ENCODE measurements around the gene HMCN2.
"Not testable (repeated sequence)": the region's sequence is repeated elsewhere in the genome, so short reads cannot be mapped to it uniquely, and the experiment has no call there.

Gene HMCN2

DNA sequence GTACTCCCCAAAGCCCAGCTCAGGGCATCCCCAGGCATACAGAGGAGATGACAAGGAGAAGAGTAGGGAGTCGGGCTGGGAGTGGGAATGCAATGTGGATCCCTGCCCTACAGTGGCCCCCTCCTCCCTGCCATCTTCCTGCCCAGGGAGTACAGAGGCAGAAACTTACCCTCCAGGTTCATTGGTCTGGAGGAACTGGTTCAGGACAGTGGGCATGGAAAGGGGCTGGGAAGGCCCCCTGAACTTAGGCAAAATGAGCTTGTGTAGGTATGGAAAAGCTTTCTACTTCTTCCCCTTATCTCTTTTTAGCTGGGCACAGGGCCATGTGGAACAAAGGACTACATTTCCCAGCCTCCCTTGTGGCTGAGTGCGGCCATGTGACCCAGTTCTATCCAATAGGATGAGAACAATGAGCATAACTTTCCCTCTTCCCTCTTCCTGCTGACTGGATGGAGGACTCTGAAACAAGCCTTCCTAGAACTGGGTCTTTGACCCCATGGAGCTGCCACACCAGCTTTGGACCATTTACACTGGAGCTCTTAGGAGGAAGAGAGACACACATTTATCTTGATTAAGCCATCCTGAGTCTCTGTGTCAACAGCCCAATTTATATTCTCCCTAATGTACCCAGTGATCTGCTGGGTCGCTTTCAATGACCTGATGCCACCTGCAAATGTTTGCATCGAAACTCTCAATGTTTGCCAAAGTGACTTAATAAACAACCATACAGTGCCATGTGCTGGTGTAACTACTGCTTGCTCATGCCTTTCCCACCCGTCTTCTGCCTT, 25.0 kb upstream of the HMCN2 start:
- peak; percentile 59 for DNase-seq

DNA sequence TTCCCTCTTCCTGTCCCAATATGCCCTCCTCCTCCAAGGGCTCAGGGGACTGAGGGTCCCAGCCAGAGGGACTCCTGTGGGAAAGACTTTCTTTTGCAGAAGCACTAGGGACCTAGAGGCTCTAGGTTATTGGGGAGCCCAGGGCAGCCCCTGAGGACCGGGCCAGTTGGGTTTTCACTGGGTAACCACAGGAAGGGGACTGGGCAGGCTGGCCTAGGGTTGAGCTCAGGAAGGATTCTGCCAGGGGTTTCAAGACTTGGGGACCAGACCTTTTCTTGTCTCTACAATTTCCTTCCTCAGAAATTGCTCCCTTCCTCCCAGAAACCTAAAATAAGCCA, 24.4 kb upstream of the HMCN2 start:
- no peak for DNase-seq

DNA sequence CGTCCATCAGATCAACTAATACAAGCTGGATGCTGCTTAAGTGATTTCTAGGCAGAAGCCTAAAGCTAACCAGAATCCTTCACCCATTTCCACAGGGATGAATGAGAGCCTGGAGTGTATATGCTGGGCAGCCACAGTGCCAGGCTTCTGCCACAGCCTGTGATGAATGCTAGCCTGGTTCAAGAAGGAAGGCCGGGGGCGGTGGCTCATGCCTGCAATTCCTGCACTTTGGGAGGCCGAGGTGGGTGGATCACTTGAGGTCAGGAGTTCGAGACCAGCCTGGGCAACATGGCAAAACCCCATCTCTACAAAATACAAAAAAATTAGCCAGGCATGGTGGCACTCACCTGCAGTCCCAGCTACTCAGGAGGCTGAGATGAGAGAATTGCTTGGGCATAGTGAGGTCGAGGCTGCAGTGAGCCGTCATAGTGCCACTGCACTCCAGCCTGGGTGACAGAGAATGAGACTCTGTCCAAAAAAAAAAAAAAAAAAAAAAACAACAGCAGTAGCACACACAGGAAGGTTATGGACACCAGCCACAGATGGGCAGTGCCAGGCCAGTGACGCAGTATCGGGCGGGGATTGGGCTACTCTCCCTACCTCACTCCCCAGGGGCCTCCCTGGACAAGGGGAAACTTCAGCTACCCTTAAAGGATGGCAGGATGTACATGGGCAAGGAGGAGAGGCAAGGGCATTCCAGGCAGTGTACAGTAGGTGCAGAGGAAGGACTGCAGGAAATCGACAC, 23.1 kb upstream of the HMCN2 start:
- DNase-seq = no peak

DNA sequence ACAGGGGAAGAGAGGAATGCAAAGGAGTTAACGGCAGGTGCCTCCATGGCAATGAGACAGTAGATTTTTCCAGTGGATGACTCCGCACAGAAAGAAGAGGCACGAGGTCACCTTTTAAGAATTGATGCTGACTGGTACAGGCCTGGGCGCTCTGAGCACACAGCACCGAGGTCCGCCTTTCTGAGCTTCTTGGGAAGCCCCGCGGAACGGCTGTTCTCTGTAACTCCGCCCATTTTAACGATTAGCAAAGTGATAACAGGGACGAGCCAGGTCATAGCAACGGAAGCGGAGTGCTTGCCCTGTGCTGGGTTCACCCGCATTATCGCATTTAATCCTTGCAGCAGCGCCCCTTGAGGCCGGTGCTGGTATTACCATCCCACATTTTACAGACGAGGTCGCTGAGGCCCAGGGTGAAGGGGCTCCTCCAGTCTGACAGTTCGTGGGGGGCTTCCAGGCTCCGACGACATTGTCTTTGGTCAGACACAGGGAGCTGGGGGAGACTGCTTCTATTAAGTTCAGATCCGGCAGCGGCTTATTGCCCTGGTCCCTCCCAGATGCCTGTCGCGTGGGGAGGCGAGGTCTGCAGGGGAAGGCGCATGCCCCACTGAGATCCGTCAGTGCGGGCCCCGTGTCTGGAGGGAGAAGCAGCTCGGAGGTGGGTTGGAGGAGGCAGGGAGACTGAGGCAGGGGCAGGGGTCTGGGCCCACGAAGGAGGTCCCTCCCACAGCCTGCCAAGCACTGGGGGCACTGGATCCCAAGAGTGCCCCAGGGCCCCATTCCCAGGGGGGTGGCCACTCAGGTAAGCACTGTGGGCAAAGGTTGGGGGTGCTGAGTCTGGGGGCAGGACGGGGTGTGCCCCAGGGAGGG, 22.3 kb upstream of the HMCN2 start:
- DNase-seq = peak; percentile 40

DNA sequence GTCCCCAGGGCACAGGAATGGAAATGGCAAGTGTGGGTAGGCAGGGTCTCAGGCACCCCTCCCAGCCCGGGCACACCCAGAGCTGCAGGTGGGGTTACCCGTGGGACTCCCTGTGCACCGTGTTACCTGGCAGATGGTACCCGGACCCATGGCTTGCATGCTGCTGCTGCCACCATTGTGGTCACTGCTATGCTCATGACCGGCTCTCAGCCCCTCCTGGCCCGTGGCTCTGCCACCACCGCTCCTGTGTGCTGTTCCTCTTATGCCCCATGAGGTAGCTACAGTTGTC, 21.7 kb upstream of the HMCN2 start:
- no peak for DNase-seq

DNA sequence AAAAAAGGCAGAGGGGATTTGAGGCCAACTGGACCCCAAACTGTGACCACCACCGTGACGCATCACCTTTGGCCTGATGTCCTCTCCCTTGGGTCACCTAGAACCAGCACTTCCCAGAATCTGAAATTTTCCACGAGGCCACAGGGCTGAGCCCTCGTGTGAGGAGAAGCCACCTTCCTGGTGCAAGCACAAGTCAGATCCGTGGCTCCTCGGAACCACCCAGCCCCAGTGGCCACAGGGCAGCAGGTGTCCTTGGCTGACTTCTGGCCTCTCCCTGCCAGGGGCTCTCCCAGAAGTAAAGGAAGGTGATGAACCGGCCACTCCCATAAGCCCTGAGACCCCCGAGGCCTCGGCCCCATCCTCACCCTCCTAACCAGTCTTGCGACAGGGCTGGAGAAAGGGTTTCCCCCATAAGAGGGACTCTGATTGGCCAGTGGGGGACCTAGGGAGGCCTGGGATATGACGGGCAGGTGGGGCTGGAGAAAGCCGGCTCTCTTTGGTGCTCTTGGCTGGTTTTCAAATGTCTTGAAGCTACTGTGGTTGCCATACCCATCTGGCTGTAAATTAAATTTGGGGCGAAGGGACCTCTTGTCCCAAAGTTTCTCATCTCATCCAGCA, 20.9 kb upstream of the HMCN2 start:
- no peak for DNase-seq

DNA sequence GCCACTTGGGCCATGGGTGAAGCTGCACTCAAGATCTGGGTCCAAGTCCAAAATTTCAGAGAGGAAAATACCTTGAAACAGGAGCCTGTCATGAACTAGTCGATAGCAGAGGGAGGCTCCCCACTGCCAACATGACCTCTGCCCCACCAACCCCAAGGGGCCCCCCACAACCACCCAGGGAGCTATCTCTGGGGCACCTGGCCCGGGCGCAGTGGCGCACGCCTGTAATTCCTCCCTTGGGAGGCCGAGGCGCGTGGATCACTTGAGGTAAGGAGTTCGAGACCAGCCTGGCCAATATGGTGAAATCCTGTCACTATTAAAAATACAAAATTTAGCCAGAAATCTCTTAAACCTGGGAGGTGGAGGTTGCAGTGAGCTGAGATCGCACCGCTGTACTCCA, 20.1 kb upstream of the HMCN2 start:
- no peak for DNase-seq

DNA sequence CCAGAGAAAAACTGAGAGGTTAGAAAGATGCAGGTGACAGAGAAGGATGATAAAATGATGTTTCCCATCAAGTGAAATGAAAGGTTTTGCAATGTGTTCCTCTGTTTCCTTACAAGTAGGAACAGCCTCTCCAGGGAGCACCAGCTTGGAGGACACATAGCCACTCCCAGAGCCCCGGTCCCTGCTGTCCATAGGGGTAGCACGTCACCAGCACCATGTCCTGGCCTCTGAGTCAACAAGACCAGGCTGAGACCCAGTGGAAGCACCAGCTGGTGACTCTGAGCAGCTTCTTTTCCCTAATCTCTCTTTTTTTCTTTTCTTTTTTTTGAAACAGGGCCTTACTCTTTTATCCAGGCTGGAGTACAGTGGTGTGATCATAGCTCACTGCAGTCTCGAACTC, 19.4 kb upstream of the HMCN2 start:
- DNase-seq = no peak

DNA sequence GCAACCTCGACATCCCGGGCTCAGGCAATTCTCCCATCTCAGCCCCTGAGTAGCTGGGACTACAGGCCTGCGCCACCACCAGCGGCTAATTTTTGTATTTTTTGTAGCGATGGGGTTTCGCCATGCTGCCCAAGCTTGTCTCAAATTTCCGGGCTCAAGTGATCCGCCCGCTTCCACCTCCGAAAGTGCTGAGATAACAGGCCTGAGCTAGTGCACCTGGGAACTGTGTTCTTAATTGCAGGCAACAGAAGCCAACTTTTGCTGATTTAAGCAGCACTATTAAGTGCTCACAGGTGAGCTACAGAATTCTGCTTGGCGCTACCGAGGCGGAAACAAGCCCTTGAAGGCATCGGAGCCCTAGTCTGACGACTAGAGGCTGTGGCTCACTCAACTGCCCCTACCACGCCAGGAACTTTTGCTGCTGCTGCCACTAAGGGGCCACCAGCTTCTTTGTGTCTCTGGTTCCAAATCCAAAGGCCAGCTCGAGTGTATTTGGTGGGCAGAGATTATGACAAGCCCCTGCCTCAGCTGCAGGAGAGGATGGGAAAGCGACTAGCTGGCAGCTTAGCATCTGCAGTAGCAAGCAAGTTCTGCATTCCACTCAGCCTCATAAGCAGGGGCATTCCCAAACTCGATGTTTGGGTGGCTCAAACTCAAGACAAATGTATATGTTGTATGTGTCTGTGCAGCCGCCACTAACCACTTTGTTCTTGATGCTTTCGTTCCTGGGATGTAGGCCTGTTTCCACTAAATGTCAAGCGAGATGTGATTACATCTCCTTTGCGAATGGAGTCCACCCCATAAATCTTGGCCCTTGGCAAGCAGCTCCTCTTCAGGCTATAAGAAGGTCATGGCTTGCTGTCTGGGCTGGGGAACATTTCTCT, 10.6 kb upstream of the HMCN2 start:
- peak; percentile 16 for DNase-seq

DNA sequence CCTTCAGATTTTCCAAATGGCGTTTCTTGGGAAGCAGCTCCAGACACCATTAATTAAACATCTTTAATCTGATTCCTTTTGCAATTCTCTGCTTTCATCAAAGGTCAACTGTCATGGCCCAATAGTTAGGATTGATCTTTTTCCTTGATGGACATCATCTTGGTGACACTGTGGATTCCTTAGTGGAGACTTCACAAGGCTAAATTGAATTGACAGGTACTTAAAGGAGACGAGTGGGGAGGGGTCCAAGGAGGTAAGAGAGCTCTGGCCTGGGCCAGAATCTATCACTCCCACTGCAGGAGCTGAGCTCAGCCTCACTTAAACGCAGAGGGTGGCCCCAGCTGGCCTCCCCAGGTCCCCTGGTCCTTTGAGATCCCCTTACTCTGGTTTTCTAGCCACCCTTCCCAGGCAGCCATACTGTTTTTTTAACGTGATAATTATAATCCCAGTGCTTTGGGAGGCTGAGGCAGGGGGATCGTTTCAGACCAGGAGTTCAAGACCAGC, 9.9 kb upstream of the HMCN2 start:
- no peak for DNase-seq

DNA sequence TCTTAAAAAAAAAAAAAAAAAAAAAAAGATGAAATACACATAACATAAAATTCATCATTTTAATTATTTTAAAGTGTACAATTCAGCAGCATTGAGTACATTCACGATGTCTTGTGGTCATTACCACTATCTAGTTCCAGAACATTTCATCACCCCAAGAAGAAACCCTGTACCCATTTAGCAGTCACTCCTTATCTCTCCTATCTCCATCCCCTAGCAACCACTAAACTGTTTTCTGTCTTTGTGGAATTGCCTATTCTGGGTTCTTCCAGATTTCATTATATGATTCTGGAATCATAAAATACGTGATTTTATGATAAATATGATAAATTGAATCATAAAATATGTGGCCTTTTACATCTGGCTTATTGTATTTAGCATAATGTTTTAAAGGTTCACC, 8.9 kb upstream of the HMCN2 start:
- no peak for DNase-seq

DNA sequence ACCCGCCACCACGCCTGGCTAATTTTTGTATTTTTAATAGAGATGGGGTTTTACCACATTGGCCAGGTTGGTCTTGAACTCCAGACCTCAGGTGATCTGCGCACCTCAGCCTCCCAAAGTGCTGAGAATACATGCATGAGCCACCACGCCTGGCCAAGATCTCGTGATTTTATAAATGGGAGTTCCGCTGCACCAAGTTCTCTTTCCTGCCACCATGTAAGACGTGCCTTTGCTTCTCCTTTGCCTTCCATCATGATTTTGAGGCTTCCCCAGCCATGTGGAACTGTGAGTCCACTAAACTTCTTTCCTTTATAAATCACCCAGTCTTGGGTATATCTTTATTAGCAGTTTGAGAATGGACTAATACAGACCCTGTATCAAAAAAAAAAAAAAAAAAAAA, 7.4 kb upstream of the HMCN2 start:
- DNase-seq = not testable (repeated sequence)

DNA sequence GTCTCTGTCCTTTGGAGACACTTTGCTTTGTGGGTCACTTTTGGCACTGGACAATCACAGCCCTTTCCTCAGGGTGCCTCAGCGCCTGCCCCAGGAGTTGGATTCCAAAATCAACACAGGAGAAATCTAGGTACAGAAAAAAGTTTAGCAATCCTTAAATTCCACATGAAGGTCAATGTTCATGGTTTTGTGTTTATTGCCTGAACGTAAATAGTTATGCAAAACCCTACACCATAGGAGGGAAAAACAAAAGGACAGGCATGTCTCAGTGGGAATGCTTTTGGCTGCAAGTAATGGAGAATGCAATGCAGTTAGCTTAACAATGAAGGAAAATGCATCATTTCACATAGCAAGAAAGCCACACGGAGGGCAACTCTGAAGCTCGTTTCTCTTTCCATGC, 6.5 kb upstream of the HMCN2 start:
- DNase-seq = no peak

DNA sequence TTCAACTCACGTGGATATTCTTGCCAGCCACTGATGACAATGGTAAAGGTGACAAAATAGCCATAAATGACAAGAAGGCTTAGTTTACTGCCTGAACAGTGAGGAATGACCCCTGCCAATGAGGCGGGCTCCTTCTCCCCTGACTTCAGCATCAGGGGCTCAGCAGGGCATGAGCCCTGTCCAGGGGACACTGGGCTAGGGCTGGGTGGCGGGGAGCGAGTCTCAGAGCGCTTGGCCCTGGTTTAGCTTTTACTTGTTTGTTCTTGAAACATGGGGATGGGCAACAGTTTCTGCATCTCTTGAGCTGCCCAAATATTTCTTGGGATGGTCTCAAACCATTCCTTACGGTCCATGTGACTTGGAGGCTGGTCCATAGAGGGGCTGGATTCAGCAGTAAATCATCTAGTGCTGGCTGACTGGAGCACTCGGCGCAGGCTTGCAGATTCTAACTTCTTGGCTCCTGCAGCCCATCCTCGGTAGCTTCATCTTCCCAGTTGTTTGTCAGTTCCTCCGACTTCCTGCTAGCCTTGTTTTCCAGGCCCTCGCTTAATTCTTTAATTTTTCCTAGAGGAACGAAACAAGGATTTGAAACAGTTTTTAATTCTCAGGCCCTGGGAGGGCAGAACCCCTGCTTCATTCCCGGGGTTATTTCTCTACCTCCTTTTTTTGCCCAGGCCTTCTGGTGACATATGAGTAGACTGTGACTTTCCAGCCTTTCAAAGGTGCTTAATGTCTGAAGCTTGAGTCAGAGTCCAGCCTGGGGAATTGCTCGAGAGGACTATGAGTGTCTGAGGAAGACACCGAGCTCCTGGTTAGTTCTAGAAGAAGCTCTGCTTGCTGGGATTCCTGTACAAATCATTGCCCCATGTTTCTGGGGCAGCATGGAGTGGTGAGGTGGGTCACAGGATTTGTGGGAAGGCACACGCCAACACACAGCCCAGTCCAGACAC, 4.5 kb upstream of the HMCN2 start:
- no peak for DNase-seq

DNA sequence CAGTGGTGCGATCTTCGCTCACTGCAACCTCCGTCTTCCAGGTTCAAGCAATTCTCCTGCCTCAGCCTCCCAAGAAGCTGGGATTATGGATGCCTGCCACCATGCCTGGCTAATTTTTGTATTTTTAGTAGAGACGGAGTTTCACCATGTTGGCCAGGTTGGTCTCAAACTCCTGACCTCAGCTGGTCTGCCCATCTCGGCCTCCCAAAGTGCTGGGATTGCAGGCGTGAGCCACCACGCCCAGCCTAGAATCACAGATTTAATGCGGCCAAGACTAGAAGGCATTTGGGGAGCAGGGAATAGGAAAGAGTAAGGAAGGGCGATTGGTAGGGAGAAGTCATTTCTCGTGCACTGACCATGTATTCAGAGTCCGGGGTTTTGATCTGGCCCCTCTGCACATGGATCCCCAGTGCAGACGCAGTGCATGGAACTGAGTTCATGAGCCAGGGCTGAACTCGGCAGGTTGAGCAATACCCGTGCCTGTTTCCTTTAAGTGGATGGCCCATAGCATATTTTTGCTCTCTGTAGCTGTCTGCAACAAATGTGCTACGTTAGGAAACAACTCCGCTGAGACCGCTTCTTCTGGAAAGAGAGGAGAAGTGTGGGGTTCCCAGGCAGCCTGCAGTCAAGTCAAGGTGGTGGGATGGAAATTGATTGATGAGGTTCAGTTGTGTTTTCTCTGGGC, 3.4 kb upstream of the HMCN2 start:
- no peak for DNase-seq

DNA sequence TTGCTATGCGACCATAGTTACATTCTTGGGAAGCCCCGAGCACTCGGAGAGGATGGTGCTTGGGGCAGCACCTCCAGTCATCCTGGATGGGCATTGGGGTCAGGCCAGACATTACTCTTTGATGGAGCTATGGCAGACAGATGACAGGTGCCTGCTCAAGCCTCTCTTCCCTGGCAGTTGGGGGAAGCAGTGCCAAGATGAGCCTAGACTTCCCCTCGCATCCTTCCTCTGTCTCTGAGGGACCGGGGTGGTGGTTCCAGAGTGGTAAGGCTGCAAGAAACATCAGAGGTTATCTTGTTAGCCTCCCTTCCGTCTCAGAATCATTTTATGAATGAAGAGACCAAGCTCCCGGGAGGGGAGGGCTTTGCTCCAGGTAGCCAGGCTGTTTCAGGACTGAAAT, 2.8 kb upstream of the HMCN2 start:
- DNase-seq = no peak

DNA sequence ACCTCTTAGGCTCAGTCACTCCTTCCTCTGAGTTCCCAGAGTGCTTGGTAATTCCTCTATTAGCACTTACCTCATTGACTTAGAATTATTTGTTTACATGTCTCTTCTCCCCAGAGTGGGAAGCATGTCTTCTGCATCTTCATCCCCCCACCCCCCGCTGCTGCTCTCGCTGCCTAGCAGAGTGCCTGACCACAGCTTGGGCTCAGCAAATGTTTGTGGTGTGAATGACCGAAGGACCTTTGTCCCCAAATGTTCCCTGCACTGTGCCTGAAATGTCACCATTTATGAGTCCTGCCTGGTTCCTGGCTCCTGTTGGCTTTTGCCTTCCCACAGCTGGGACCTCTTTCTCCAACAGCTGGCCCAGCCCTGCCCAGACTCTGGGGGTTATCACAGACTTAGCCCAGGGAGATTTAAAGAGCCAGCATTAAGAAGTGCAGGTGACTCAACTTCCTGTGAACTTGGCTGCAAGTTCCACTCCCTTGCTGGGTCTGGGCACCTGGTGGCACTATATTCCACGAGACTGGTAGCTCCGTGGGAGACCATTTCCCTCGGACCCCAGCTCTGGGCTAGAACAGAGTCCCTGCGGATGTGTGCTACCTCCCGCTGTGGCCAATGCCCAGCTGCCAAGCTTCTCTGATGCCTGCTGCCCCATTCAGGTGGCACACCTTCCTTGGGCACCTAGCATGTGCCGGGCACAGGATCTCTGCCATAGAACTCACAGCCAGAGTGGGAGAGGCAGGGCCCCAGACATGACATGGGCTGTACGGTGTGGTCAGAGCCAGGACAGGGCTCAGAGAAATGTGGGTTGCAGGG, 1.8 kb upstream of the HMCN2 start:
- DNase-seq = no peak

DNA sequence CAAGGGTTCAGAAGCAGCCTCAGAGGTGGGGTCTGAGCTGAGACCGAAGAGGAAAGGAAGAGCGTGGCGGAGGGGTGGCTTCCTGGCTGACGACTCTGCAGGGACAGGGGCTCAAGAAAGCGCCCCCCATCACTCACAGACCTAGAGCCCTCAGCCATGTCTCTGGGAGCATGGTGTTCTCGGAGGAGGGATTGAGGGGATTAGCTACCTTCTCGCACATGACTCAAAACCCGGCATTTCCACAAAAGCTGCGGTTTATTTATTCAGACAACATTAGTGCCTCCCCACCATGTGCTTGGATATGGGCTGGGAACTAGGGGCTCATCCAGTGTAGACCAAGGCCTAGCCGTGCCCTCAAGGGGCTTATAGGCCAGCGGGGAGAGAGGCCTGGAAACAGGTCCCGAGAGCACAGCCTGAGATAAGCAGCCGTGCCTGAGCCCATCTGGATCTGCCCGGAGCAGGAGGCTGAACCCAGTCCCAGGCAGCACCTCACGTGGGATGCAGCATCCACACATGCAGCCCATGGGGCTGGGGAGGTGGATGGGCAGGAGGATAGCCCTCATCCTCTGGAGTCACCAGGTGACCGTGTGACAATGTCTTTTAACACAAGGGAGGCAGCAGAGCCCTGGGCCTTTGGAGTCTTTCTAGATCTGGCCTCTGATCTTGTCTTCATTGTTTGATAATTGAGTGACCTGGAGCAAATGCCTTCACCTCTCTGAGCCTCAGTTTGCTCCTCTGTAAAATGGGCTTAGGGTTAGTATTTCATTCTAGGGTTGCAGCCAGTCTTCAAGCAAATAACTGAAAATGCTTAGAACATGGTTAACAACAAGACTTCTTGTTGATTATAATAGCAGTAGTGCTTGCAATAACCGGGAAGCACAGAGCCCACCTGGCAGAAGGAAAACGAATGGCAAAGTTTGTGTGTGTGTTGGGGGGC, 878 bp upstream of the HMCN2 start:
- no peak for DNase-seq
